Spleen (tissue), 11 donors: ENCODE data around the gene RORC. TPM values are rescaled to one million over a fixed set of nuclear protein-coding genes. Genes with fewer than 3 reads are reported as not detected.

Experiments used
- DNase-seq: peaks from one replicate; pipeline ENCODE4 v3.0.0-alpha.2; 2020
- H3K27ac ChIP-seq, 8 donors: fragments of 200-600 bp; sonication (generic) in 7 of 8; 1 replicate in 4 of 8; 2 replicates in 4 of 8; pipeline versions ENCODE4 v1.5.0 to v1.8.0; 2016 to 2021; ENCODE audit warnings: inconsistent platforms in 4 of 8, mild to moderate bottlenecking in 4 of 8, moderate library complexity in 1 of 8
- H3K27me3 ChIP-seq, 7 donors: fragments of 200-600 bp; sonication (generic) in 6 of 7; replicated peaks in 1 of 7; 1 replicate in 4 of 7; 2 replicates in 3 of 7; pipeline versions ENCODE4 v1.5.0 to v1.8.0; 2016 to 2021; ENCODE audit warnings: inconsistent platforms in 3 of 7, mild to moderate bottlenecking in 1 of 7
- H3K36me3 ChIP-seq, 6 donors: fragments of 200-600 bp; sonication (generic) in 5 of 6; 1 replicate in 4 of 6; 2 replicates in 2 of 6; pipeline versions ENCODE4 v1.5.0 to v1.8.0; 2016 to 2021; ENCODE audit warnings: inconsistent platforms in 2 of 6
- H3K4me1 ChIP-seq, 6 donors: fragments of 200-600 bp; sonication (generic) in 5 of 6; 1 replicate in 3 of 6; 2 replicates in 3 of 6; pipeline versions ENCODE4 v1.5.0 to v1.8.0; 2016 to 2021; ENCODE audit warnings: inconsistent platforms in 3 of 6
- H3K4me3 ChIP-seq, 8 donors: fragments of 200-600 bp; sonication (generic) in 7 of 8; 1 replicate in 4 of 8; 2 replicates in 4 of 8; pipeline versions ENCODE4 v1.5.0 to v1.8.0; 2016 to 2021; ENCODE audit warnings: inconsistent platforms in 4 of 8, mild to moderate bottlenecking in 4 of 8, moderate library complexity in 2 of 8
- H3K9me3 ChIP-seq, 8 donors: fragments of 200-600 bp; sonication (generic) in 7 of 8; 1 replicate in 4 of 8; 2 replicates in 4 of 8; pipeline versions ENCODE4 v1.5.0 to v1.8.0; 2016 to 2021; ENCODE audit warnings: inconsistent platforms in 4 of 8
- POLR2A ChIP-seq, 3 donors: fragments of 450-650 bp; IDR thresholded peaks; one replicate each; pipeline ENCODE4 v1.5.1; 2017; ENCODE audit warnings: antibody characterized with exemption in 3 of 3, mild to moderate bottlenecking in 1 of 3
- POLR2AphosphoS5 ChIP-seq, 3 donors: sonication (generic); formaldehyde crosslinking; IDR thresholded peaks; one replicate each; pipeline ENCODE4 v1.5.1; 2017; ENCODE audit warnings: antibody characterized with exemption in 3 of 3
- WGBS, 5 donors: extraction: QIAGEN DNeasy Blood & Tissue Kit in 3 of 5; methylation state at CpG; one replicate each; pipeline versions ENCODE4 v1.1.5 to v1.1.7; 2013 to 2018; 5-methylcytosine and 5-hydroxymethylcytosine counted together
- intact Hi-C: fragments of 100-400 bp; cut with DNase I; formaldehyde crosslinking; loops from one replicate; pipeline ENCODE4 v1.15.0; 2023; ENCODE audit warnings: low total_unique reads
- polyA plus RNA-seq, 3 donors: library from polyadenylated mRNA; stranded (reverse); fragments of 200-250 nt; gene quantifications; one replicate each; pipeline ENCODE4 v1.2.1, GENCODE V29; 2013
- total RNA-seq, 7 donors: library from RNA; depleted of rRNA in 3 of 7; stranded (reverse); fragments of >200 nt in 3 of 7; fragmentation: NEBNext Ultra II Directional in 4 of 7; extraction: Animal tissue kit (Norgen Biotek cat#: 25700) in 4 of 7; gene quantifications; one replicate each; pipeline versions ENCODE4 v1.1.0 to v1.2.1, GENCODE V29; 2016 to 2021
- TF ChIP-seq, protein P1 (sequence below), 11 experiments: fragments of 200-600 bp in 7 of 11; fragments of 450-650 bp in 4 of 11; sonication (generic) in 4 of 11; IDR thresholded peaks in 8 of 11; conservative IDR thresholded peaks in 3 of 11; 1 replicate in 7 of 11; 2 replicates in 4 of 11; pipeline versions ENCODE4 v1.4.0 to v1.8.0; 2016 to 2021; ENCODE audit warnings: antibody characterized with exemption in 11 of 11, inconsistent platforms in 4 of 11, mild to moderate bottlenecking in 1 of 11
- donor health status: healthy with polysubstance abuse.
- donor health status: DM: no; HTN: no; CAD: no; lungs with moderate emphysema.
- donor health status: DM: no; HTN: no; CAD: no.
- donor health status: Bipolar disorder and iron deficiency.
- donor health status: healthy.
- donor health status: DM: no; HTN: no; CAD: no.
- donor health status: DM: yes; HTN: yes; CAD: no.

RORC gene
- total and polyA plus RNA-seq, 10 donors, result 0.14 to 4.1 (median 1.6) TPM

DNA sequence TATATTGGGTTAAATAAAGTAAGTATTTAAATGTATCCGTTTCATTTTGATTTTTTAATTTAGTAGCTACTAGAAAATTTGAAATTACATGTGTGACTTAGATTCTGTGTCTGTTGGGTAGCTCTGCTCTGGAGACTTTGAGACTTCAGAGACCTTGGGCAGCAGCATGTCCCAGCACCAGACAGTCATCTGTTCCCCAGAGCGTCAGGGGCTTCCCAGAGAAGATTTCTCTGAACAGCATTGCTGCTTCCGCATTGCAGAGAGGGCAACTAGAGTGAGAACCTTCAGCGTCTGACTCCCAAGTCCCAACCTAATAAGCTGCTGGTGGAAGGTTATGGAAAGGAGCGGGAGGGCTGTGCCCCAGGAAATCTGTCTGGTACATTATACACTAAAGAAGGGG is 33.0 kb downstream of the RORC start:
- TF ChIP-seq, protein P1, sequence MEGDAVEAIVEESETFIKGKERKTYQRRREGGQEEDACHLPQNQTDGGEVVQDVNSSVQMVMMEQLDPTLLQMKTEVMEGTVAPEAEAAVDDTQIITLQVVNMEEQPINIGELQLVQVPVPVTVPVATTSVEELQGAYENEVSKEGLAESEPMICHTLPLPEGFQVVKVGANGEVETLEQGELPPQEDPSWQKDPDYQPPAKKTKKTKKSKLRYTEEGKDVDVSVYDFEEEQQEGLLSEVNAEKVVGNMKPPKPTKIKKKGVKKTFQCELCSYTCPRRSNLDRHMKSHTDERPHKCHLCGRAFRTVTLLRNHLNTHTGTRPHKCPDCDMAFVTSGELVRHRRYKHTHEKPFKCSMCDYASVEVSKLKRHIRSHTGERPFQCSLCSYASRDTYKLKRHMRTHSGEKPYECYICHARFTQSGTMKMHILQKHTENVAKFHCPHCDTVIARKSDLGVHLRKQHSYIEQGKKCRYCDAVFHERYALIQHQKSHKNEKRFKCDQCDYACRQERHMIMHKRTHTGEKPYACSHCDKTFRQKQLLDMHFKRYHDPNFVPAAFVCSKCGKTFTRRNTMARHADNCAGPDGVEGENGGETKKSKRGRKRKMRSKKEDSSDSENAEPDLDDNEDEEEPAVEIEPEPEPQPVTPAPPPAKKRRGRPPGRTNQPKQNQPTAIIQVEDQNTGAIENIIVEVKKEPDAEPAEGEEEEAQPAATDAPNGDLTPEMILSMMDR (IDR thresholded peaks at IDR 0.05 in 8 of 11, conservative IDR thresholded peaks at IDR 0.05 in 3 of 11), result no peak
- H3K27ac ChIP-seq, result no peak overlapping the region
- H3K36me3 ChIP-seq, result peaks cover 0 to 6% (median 0%) of the 10 kb centered on the region in 6 donors
- intact Hi-C loops, result no loop called here
- WGBS, 5 donors, result 88 to 94% (median 91%) methylated on average over 5 of the region's 5 CpGs
- H3K9me3 ChIP-seq, result no peaks in the 10 kb centered on the region
- peaks cover 0 to 6% (median 0%) of the 10 kb centered on the region in 6 donors for H3K4me1 ChIP-seq
- H3K27me3 ChIP-seq, result peaks cover 0 to 23% (median 0%) of the 10 kb centered on the region in 7 donors
- no peak for DNase-seq
- no peak overlapping the region for H3K4me3 ChIP-seq

DNA sequence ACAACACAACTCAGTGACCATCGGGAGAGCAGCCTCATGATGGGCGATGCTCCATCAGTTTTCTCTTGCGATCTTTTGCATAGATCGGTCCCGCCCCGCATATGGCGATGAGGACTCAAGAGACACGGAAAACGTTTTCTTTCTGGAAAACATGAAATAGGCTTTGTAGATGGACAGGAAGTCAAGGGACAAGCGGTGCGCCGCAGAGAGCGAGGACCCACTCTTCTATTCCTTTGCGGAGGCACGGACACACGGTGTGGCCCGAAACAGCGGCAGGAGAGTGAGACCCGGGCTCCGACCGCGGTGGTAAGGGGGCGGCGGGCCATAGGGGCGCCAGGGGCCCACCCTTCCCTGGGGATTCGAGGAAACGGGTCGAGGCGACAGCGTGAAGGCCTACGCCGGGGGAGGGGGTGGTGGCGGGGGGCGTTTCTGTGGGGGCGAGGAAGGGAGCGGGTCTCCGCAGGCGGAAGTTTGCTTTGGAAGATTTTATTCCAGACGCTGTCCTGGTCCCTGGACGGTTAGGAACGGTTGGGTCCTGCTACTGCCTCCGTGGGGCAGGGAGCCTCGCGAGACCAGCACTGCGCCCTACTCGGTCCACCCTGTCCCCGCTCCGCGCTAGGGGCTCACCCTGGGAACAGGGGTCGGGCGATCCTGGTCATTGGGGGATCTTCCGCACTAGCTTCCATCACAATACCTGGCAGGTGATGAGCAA is 40.5 kb downstream of the RORC start:
- H3K4me1 ChIP-seq, result peaks cover 0 to 43% (median 20%) of the 10 kb centered on the region in 6 donors
- H3K36me3 ChIP-seq, result peaks cover 0 to 6% (median 0%) of the 10 kb centered on the region in 6 donors
- no peak for TF ChIP-seq POLR2A (IDR thresholded peaks at IDR 0.05)
- H3K27ac ChIP-seq, result peak overlapping the region in 5 of 8 donors; percentile 69 to 80 (median 74)
- H3K4me3 ChIP-seq, result peak overlapping the region; percentile 68 to 98 (median 85)
- peak; percentile 85 for DNase-seq
- no peaks in the 10 kb centered on the region for H3K9me3 ChIP-seq
- H3K27me3 ChIP-seq, result no peaks in the 10 kb centered on the region
- intact Hi-C loops, result no loop called here
- WGBS, 5 donors, result 1 to 3% (median 1%) methylated on average over 23 to 52 of the region's 52 CpGs

DNA sequence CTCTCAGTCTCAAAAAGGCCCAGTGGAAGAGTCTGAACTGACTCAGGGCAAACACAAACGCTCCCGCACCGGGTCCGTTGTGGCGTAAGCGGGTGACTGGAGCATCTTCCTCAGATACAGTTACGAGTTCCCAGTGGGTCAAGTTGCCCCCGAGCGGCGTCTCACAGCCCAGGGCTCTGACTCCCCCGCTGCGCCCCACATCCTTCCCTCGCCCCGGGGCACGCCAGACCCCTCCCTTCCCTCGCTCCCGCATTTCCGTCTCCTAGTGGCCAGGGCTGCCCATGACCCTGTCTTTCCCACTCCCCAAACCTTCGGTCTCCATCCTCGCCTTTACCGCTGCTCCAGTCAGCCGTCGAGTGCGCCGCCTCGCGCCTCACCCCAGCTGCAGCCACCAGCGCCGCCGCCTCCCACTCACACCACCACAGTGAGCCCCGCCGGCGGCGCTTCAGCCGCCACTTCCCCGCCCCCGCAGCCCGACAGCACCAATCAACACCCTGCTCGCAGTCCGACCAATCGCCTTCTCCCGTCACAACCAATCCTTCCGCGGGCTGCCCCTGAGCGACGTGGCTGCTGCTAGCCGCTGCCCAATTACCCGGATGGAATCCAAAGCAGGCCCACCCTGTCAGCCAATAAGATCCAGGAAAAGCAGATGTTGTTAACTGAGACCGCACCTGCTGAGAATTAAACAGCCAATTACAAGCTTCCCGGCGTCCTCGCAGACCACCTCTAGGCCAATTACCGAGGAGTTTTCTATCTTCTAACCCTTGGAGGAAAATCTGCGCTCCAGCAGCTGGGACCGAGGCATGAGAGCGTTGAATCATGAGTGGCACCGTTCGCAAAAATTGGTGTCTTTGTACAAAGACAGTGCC is 41.3 kb downstream of the RORC start, which contains the start of gene TDRKH:
TSS of gene TDRKH (minus strand) at position 430 of the 869 bp plus-strand sequence. CDS start 7,478 bp downstream, outside the sequence.
- peaks cover 0 to 43% (median 20%) of the 10 kb centered on the region in 6 donors for H3K4me1 ChIP-seq
- peaks cover 0 to 6% (median 0%) of the 10 kb centered on the region in 6 donors for H3K36me3 ChIP-seq
- WGBS, 5 donors, result 0 to 1% (median 1%) methylated on average over 52 to 58 of the region's 58 CpGs
- intact Hi-C loops, result no loop called here
- peak within 1 kb of the TSS in 6 of 8 donors; percentile 27 to 82 (median 74) for H3K27ac ChIP-seq
- H3K9me3 ChIP-seq, result no peaks in the 10 kb centered on the region
- H3K27me3 ChIP-seq, result no peaks in the 10 kb centered on the region
- H3K4me3 ChIP-seq, result peak within 1 kb of the TSS; percentile 68 to 98 (median 85)
- peak; percentile 97 for DNase-seq
- TF ChIP-seq POLR2AphosphoS5 (IDR thresholded peaks at IDR 0.05) (peak; percentile 82 to 94 (median 92)), POLR2A (IDR thresholded peaks at IDR 0.05) (peak in 1 of 3 donors; percentile 35)
- TF ChIP-seq, protein P1 (IDR thresholded peaks at IDR 0.05 in 8 of 11, conservative IDR thresholded peaks at IDR 0.05 in 3 of 11), result peak in 6 of 11 experiments; percentile 27 to 58 (median 41)

DNA sequence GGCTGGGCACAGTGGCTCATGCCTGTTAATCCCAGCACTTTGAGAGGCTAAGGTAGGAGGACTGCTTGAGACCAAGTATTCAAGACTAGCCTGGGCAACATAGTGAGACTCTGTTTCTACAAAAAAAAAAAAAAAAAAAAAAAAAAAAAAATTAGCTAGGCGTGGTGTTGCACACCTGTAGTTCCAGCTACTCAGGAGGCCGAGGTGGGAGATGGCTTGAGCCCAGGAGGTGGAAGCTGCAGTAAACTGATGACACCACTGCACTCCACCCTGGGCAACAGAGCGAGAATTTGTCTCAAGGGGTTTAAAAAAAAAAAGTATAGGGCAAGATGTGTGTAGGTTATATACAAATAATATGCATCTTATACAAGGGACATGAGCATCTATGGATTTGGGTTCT is 43.9 kb downstream of the RORC start:
- Histone ChIP-seq H3K4me3 (no peak overlapping the region), H3K27ac (no peak overlapping the region), H3K4me1 (peaks cover 0 to 37% (median 20%) of the 10 kb centered on the region in 6 donors), H3K27me3 (no peaks in the 10 kb centered on the region), H3K9me3 (no peaks in the 10 kb centered on the region), H3K36me3 (peaks cover 0 to 2% (median 0%) of the 10 kb centered on the region in 6 donors)
- no peak for DNase-seq
- intact Hi-C loops, result no loop called here
- TF ChIP-seq POLR2AphosphoS5 (IDR thresholded peaks at IDR 0.05) (no peak), POLR2A (IDR thresholded peaks at IDR 0.05) (no peak)
- TF ChIP-seq, protein P1 (IDR thresholded peaks at IDR 0.05 in 8 of 11, conservative IDR thresholded peaks at IDR 0.05 in 3 of 11), result no peak
- WGBS, 5 donors, result 88 to 95% (median 91%) methylated on average over 3 of the region's 3 CpGs
